PC-3 (cell line): ENCODE measurements around the gene TTC31. TPM values are rescaled to one million over a fixed set of nuclear protein-coding genes. Genes with fewer than 3 reads are reported as not detected.
A peak's percentile ranks its signal among the peaks of the same experiment; 100 is the strongest.

Experiments used
- ATAC-seq: fragments of 200-7000 bp; cut with Tn5 transposase; 2 replicates; pipeline ENCODE4 v1.9.1; 2020; ENCODE audit warnings: mild to moderate bottlenecking, moderate library complexity
- BruUV-seq: library from RNA; stranded (reverse); fragments of 400-500 nt; replicated peaks from 2 replicates; lab custom pipeline; 2021; lab: Mats Ljungman, UMichigan
- CTCF ChIA-PET: fragments of 300-600 bp; sonication (Branson Sonifier 250); formaldehyde crosslinking; loops from one replicate; lab custom pipeline; 2022; ENCODE audit warnings: antibody characterized with exemption; lab: Charles Lee
- POLR2A ChIA-PET: fragments of 300-600 bp; sonication (Branson Sonifier 250); formaldehyde crosslinking; loops from one replicate; lab custom pipeline; 2022; ENCODE audit warnings: antibody characterized with exemption; ENCODE audit not compliant: unreplicated experiment; lab: Charles Lee
- DNase-seq: peaks from one replicate; pipeline ENCODE4 v3.0.0-alpha.2; 2015
- H2AFZ ChIP-seq: fragments of 300-600 bp; sonication (generic); 2 replicates; pipeline ENCODE4 v1.6.0; 2016; ENCODE audit warnings: antibody characterized with exemption, low read length
- H3F3A ChIP-seq: fragments of 300-600 bp; sonication (generic); one replicate; pipeline ENCODE4 v1.6.0; 2017; ENCODE audit warnings: antibody characterized with exemption, low read length, control low read depth, mild to moderate bottlenecking; ENCODE audit not compliant: unreplicated experiment
- H3K27ac ChIP-seq: fragments of 300-600 bp; sonication (generic); 2 replicates; pipeline ENCODE4 v1.5.1; 2016; ENCODE audit warnings: mild to moderate bottlenecking, low read length
- H3K27me3 ChIP-seq: fragments of 300-600 bp; sonication (generic); 2 replicates; pipeline ENCODE4 v1.6.1; 2016; ENCODE audit warnings: low read length, mixed read lengths
- H3K36me3 ChIP-seq: fragments of 300-600 bp; sonication (generic); 2 replicates; pipeline ENCODE4 v1.6.1; 2016; ENCODE audit warnings: low read depth, mixed run types, low read length, mixed read lengths
- H3K4me1 ChIP-seq: fragments of 300-600 bp; sonication (generic); 2 replicates; pipeline ENCODE4 v1.5.1; 2016; ENCODE audit warnings: low read length; ENCODE audit not compliant: insufficient read depth
- H3K4me2 ChIP-seq: fragments of 300-600 bp; sonication (generic); 2 replicates; pipeline ENCODE4 v1.6.0; 2016; ENCODE audit warnings: low read length
- H3K4me3 ChIP-seq: fragments of 300-600 bp; sonication (generic); 2 replicates; pipeline ENCODE4 v1.5.1; 2016; ENCODE audit warnings: mild to moderate bottlenecking, low read length, mixed read lengths
- H3K79me2 ChIP-seq: fragments of 300-600 bp; sonication (generic); 2 replicates; pipeline ENCODE4 v1.6.1; 2017; ENCODE audit warnings: low read length, mixed read lengths
- H3K9ac ChIP-seq: fragments of 300-600 bp; sonication (generic); 2 replicates; pipeline ENCODE4 v1.6.0; 2016; ENCODE audit warnings: mild to moderate bottlenecking, low read length
- H3K9me2 ChIP-seq: fragments of 300-600 bp; sonication (generic); replicated peaks from 2 replicates; pipeline ENCODE4 v1.6.1; 2016; ENCODE audit warnings: mixed run types, low read length, mixed read lengths
- H3K9me3 ChIP-seq: fragments of 300-600 bp; sonication (generic); 2 replicates; pipeline ENCODE4 v1.6.1; 2016; ENCODE audit warnings: low read length, mixed read lengths
- H4K20me1 ChIP-seq: fragments of 300-600 bp; sonication (generic); 2 replicates; pipeline ENCODE4 v1.6.1; 2016; ENCODE audit warnings: low read length, mixed read lengths
- EZH2 ChIP-seq: fragments of 300-600 bp; sonication (generic); IDR thresholded peaks from one replicate; pipeline ENCODE4 v1.6.1; 2017; ENCODE audit warnings: antibody characterized with exemption, mild to moderate bottlenecking, low read length; ENCODE audit not compliant: unreplicated experiment
- EZH2phosphoT487 ChIP-seq: fragments of 300-600 bp; sonication (generic); IDR thresholded peaks from 2 replicates; pipeline ENCODE4 v1.6.1; 2018; ENCODE audit warnings: mild to moderate bottlenecking, antibody characterized with exemption, low read length, borderline replicate concordance
- intact Hi-C: fragments of 100-400 bp; cut with micrococcal nuclease; formaldehyde crosslinking; loops from 2 replicates; pipeline ENCODE4 v1.9.0; 2023
- total RNA-seq: library from RNA; depleted of rRNA; stranded (reverse); fragments of >200 nt; gene quantifications from 2 replicates; pipeline ENCODE4 v1.2.3, GENCODE V29; 2014
- TF ChIP-seq, protein P1 (sequence below): fragments of 300-600 bp; sonication (generic); conservative IDR thresholded peaks from 2 replicates; pipeline ENCODE4 v1.5.1; 2017; ENCODE audit warnings: antibody characterized with exemption, low read depth, mild to moderate bottlenecking, low read length

Gene TTC31
- total RNA-seq, 1 experiment from 2014 or later, result 21.1 TPM

DNA sequence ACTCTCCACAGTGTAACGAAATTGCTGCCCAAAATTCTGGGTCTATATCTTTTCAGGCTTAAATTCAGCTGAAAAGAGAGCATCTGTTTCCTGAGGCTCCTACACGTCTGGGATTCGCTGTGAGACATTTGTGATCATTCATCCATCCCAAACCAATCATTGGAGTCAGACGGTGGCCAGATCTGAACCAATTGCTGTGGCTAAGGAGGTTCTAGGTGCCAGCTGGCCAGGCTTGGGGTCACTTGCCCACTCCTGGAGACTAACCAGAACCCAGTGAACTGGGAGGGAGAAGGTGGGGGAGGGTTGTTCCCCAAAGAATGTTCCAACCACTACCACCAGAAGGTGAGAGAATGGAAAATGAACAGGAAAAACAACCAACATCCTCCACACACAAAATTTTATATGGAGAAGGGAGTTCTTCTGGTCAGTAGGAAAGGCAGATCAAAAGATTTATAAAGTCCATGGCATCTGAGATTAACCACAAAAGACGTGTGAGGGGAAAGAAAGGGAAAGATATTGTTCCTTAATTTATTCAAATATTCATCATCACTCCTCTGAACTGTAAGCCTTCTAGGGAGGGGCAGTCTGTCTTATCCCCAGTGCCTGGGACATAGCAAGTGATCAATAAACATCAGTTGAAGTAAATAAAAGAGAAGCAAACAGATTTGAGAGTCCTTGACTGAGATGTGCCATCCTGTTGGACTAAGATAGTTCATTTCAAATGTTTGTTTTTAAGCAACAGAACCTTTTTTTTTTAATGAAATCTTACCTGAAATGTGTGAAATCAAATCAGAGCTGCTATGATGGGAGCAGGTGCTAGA, 38.2 kb upstream of the TTC31 start:
- DNase-seq (no peak), ATAC-seq (no peak)
- Histone ChIP-seq H3K9me2 (no peaks in the 10 kb centered on the region), H3K9me3 (no peaks in the 10 kb centered on the region), H3K36me3 (no peaks in the 10 kb centered on the region), H3K27me3 (no peaks in the 10 kb centered on the region), H3K79me2 (peaks cover 20% of the 10 kb centered on the region), H4K20me1 (peaks cover 5% of the 10 kb centered on the region; the same call in 1 of the 2 replicates), H3K27ac (no peak overlapping the region), H2AFZ (no peak overlapping the region), H3K4me1 (peaks cover 17% of the 10 kb centered on the region), H3K4me2 (peak overlapping the region; percentile 29), H3K9ac (no peak overlapping the region), H3F3A (no peaks in the 10 kb centered on the region), H3K4me3 (no peak overlapping the region)
- CTCF ChIA-PET, result no interaction called here
- POLR2A ChIA-PET, result no interaction called here
- TF ChIP-seq EZH2phosphoT487 (no peak), EZH2 (no peak)
- TF ChIP-seq, protein P1, sequence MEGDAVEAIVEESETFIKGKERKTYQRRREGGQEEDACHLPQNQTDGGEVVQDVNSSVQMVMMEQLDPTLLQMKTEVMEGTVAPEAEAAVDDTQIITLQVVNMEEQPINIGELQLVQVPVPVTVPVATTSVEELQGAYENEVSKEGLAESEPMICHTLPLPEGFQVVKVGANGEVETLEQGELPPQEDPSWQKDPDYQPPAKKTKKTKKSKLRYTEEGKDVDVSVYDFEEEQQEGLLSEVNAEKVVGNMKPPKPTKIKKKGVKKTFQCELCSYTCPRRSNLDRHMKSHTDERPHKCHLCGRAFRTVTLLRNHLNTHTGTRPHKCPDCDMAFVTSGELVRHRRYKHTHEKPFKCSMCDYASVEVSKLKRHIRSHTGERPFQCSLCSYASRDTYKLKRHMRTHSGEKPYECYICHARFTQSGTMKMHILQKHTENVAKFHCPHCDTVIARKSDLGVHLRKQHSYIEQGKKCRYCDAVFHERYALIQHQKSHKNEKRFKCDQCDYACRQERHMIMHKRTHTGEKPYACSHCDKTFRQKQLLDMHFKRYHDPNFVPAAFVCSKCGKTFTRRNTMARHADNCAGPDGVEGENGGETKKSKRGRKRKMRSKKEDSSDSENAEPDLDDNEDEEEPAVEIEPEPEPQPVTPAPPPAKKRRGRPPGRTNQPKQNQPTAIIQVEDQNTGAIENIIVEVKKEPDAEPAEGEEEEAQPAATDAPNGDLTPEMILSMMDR, result no peak
- intact Hi-C loops, result no loop called here
- BruUV-seq, result no TSS peak

DNA sequence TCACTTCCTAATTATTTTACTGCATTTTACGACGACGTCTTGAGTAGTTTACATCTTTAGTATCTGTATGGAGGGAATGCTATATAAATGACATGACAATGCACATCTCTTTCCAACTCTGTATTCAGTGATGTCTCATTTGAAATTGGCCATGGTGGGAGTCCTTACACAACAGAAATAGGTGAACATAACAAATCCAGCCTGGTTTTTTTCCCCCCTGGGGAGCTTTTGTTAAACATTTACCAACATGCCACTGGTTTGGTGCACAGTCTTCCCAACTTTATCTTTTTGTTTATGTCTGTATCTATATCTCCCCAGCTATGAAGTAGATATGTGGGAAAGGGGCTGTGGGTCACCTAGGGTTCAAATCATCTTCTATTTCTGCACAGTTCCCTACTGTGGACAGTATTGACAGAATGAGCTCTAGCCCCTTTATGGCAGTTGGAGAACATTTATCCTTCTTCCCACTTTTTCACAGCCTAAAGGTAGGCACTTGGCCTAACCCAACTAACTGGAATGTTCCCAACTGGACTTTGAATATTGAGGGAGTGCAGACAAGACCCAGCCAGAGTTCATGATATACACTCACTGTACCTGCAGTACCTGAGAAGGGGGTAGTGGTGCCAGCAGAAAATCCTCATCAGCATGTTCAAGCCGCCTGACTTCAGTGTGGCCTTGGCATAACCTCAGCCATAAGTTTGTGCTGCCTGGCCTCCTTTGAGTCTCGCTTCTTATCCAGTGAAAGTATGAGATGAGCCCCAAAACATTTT, 35.5 kb upstream of the TTC31 start:
- no TSS peak for BruUV-seq

More for the DNA sequence above, 35.5 kb upstream of the TTC31 start:
- H4K20me1 ChIP-seq, result no peaks in the 10 kb centered on the region
- H3K27ac ChIP-seq, result no peak overlapping the region
- H3K4me1 ChIP-seq, result peaks cover 10% of the 10 kb centered on the region
- H3K4me2 ChIP-seq, result no peak overlapping the region
- no peaks in the 10 kb centered on the region for H3F3A ChIP-seq
- CTCF ChIA-PET, result no interaction called here
- no peaks in the 10 kb centered on the region for H3K9me2 ChIP-seq
- H3K9me3 ChIP-seq, result no peaks in the 10 kb centered on the region
- H3K79me2 ChIP-seq, result no peaks in the 10 kb centered on the region
- no peak overlapping the region for H3K4me3 ChIP-seq
- no peaks in the 10 kb centered on the region for H3K27me3 ChIP-seq
- H3K36me3 ChIP-seq, result no peaks in the 10 kb centered on the region
- no peak overlapping the region for H2AFZ ChIP-seq
- ATAC-seq, result no peak
- H3K9ac ChIP-seq, result no peak overlapping the region
- POLR2A ChIA-PET, result no interaction called here
- DNase-seq, result no peak
- intact Hi-C loops, result no loop called here
- TF ChIP-seq, protein P1, result no peak
- no peak for TF ChIP-seq EZH2
- no peak for TF ChIP-seq EZH2phosphoT487
